Keratinocyte (primary cell): ENCODE measurements around the gene SLC1A4. TPM values are rescaled to one million over a fixed set of nuclear protein-coding genes. Genes with fewer than 3 reads are reported as not detected.
A peak's percentile ranks its signal among the peaks of the same experiment; 100 is the strongest.

ENCODE experiments used
- DNase-seq: peaks from one replicate; pipeline ENCODE4 v3.0.0-alpha.2; 2011; ENCODE audit warnings: low read depth, missing footprints, low spot score
- FAIRE-seq: peaks from 2 replicates; lab custom pipeline; 2011; peaks lifted over from hg19 to GRCh38; lab: Jason Lieb, UNC
- H2AFZ ChIP-seq: 2 replicates; pipeline ENCODE4 v1.6.0; 2012; ENCODE audit warnings: low read length, control low read depth, inconsistent platforms; ENCODE audit not compliant: control insufficient read depth
- H3K27ac ChIP-seq: 2 replicates; pipeline ENCODE4 v1.5.1; 2011; ENCODE audit warnings: low read length; ENCODE audit not compliant: control insufficient read depth, insufficient read depth
- H3K27me3 ChIP-seq: 3 replicates; pipeline ENCODE4 v1.6.0; 2011; ENCODE audit warnings: low read length; ENCODE audit not compliant: control insufficient read depth, insufficient read depth; ENCODE audit errors: extremely low read depth
- H3K36me3 ChIP-seq, 2 experiments: 2 replicates in 1 of 2; 3 replicates in 1 of 2; pipeline ENCODE4 v1.5.1; 2011; ENCODE audit warnings: low read length in 2 of 2, mild to moderate bottlenecking in 1 of 2; ENCODE audit not compliant: control insufficient read depth in 2 of 2, insufficient read depth in 2 of 2; ENCODE audit errors: extremely low read depth in 1 of 2
- H3K4me1 ChIP-seq: 3 replicates; pipeline ENCODE4 v1.5.1; 2011; ENCODE audit warnings: low read length; ENCODE audit not compliant: control insufficient read depth, insufficient read depth; ENCODE audit errors: extremely low read depth
- H3K4me2 ChIP-seq: 3 replicates; pipeline ENCODE4 v1.6.0; 2011; ENCODE audit warnings: low read depth, low read length; ENCODE audit not compliant: control insufficient read depth, insufficient read depth; ENCODE audit errors: extremely low read depth
- H3K4me3 ChIP-seq, 3 experiments: fragments of 200-600 bp in 1 of 3; sonication (generic) in 1 of 3; 2 replicates in 2 of 3; 3 replicates in 1 of 3; pipeline ENCODE4 v1.5.1; 2011 to 2016; ENCODE audit warnings: low read length in 3 of 3, mild to moderate bottlenecking in 3 of 3, control low read depth in 2 of 3, inconsistent platforms in 1 of 3, low read depth in 1 of 3, mixed read lengths in 1 of 3, mixed run types in 1 of 3, moderate library complexity in 1 of 3; ENCODE audit not compliant: control insufficient read depth in 2 of 3, insufficient read depth in 2 of 3; ENCODE audit errors: extremely low read depth in 1 of 3
- H3K79me2 ChIP-seq: 2 replicates; pipeline ENCODE4 v1.6.0; 2012; ENCODE audit warnings: low read length; ENCODE audit not compliant: control insufficient read depth, insufficient read depth
- H3K9ac ChIP-seq: 3 replicates; pipeline ENCODE4 v1.6.0; 2011; ENCODE audit warnings: low read length; ENCODE audit not compliant: control insufficient read depth, insufficient read depth; ENCODE audit errors: extremely low read depth
- H3K9me1 ChIP-seq: 3 replicates; pipeline ENCODE4 v1.6.0; 2011; ENCODE audit warnings: low read length; ENCODE audit not compliant: control insufficient read depth, insufficient read depth; ENCODE audit errors: extremely low read depth
- H3K9me3 ChIP-seq: 2 replicates; pipeline ENCODE4 v1.5.1; 2012; ENCODE audit warnings: low read depth, low read length; ENCODE audit not compliant: control insufficient read depth
- H4K20me1 ChIP-seq: 3 replicates; pipeline ENCODE4 v1.6.0; 2011; ENCODE audit warnings: low read length; ENCODE audit not compliant: control insufficient read depth, insufficient read depth; ENCODE audit errors: extremely low read depth
- EZH2 ChIP-seq: IDR thresholded peaks from one replicate; pipeline ENCODE4 v1.6.1; 2012; ENCODE audit warnings: inconsistent platforms, mild to moderate bottlenecking, low read length, moderate library complexity
- dilution Hi-C: fragments of 300-500 bp; cut with MboI; formaldehyde crosslinking; loops from one replicate; pipeline ENCODE4 v1.7.0; 2020; ENCODE audit warnings: low sequenced_read_pairs; ENCODE audit not compliant: extremely low pct_ligation_motif_present
- polyA plus RNA-seq, 5 experiments: library from polyadenylated mRNA; depleted of rRNA in 3 of 5; stranded (reverse) in 3 of 5; stranded (forward) in 1 of 5; unstranded in 1 of 5; fragments of >200 nt; gene quantifications; 1 replicate in 1 of 5; 2 replicates in 3 of 5; 3 replicates in 1 of 5; pipeline versions ENCODE4 v1.2.1 to v1.2.3, GENCODE V29; 2011 to 2012; ENCODE audit warnings: missing spikeins in 2 of 5, low read depth in 1 of 5, low replicate concordance in 1 of 5
- TF ChIP-seq, protein P1 (sequence below), 3 experiments: IDR thresholded peaks in 1 of 3; conservative IDR thresholded peaks in 1 of 3; optimal IDR thresholded peaks in 1 of 3; 2 replicates in 2 of 3; 3 replicates in 1 of 3; pipeline versions ENCODE3 to v1.5.1; 2011; ENCODE audit warnings: low read length in 3 of 3, mild to moderate bottlenecking in 3 of 3, moderate library complexity in 2 of 3, control low read depth in 1 of 3, inconsistent platforms in 1 of 3; ENCODE audit not compliant: insufficient read depth in 2 of 3; ENCODE audit errors: extremely low read depth in 1 of 3

Gene SLC1A4
- polyA plus RNA-seq, 1 donor (not counting 4 experiments of a cell fraction or from before 2014, with no cell fraction given) = 8.2 TPM

DNA sequence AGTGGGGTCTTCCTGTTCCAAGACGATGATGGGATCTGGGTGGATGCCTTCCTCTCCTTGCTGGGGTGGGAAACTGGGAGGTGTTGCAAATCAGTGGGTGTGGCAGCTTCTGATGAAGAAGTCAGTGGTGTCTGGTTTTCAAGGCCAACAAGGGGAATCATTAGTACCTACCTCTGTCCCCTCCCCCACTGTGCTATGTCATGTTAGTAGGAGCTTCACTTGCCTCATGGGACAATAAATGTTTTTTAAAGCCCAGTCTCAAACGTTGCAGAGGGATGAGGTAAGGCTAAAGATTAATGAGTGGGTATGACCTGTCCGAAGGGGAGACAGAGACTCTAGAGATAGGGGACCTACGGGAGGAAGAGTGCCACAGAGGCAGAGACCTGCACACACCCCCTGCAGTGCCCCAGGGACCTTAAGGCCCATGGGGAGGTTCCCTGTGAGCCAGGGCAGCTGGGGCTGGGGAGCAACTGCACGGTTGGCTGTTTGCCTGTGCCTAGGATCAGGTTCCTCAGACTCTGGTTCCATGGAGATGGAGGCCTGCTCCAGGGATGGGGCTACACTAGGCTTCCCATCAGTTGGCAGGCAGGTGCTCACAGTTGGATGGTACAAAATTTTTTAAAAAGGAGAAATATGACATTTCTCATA is 37.8 kb upstream of the SLC1A4 start:
- Histone ChIP-seq H3K4me1 (peaks cover 42% of the 10 kb centered on the region), H3K9me3 (peaks cover 2% of the 10 kb centered on the region), H3K36me3 (no peaks in the 10 kb centered on the region), H4K20me1 (no peaks in the 10 kb centered on the region), H3K79me2 (no peaks in the 10 kb centered on the region), H3K27me3 (no peaks in the 10 kb centered on the region), H3K9me1 (no peaks in the 10 kb centered on the region), H2AFZ (no peak overlapping the region), H3K4me2 (peak overlapping the region; percentile 88), H3K9ac (no peak overlapping the region), H3K4me3 (no peak overlapping the region), H3K27ac (peak overlapping the region; percentile 92)
- FAIRE-seq (peak; percentile 52), DNase-seq (no peak)
- dilution Hi-C loops = no loop called here
- no peak for TF ChIP-seq EZH2
- TF ChIP-seq, protein P1, sequence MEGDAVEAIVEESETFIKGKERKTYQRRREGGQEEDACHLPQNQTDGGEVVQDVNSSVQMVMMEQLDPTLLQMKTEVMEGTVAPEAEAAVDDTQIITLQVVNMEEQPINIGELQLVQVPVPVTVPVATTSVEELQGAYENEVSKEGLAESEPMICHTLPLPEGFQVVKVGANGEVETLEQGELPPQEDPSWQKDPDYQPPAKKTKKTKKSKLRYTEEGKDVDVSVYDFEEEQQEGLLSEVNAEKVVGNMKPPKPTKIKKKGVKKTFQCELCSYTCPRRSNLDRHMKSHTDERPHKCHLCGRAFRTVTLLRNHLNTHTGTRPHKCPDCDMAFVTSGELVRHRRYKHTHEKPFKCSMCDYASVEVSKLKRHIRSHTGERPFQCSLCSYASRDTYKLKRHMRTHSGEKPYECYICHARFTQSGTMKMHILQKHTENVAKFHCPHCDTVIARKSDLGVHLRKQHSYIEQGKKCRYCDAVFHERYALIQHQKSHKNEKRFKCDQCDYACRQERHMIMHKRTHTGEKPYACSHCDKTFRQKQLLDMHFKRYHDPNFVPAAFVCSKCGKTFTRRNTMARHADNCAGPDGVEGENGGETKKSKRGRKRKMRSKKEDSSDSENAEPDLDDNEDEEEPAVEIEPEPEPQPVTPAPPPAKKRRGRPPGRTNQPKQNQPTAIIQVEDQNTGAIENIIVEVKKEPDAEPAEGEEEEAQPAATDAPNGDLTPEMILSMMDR (optimal IDR thresholded peaks at IDR 0.05 in 1 of 3, IDR thresholded peaks at IDR 0.05 in 1 of 3, conservative IDR thresholded peaks at IDR 0.05 in 1 of 3; ENCODE audit: extremely low read depth in 1 of 3, insufficient read depth in 2 of 3, low read length in 3 of 3) = no peak

DNA sequence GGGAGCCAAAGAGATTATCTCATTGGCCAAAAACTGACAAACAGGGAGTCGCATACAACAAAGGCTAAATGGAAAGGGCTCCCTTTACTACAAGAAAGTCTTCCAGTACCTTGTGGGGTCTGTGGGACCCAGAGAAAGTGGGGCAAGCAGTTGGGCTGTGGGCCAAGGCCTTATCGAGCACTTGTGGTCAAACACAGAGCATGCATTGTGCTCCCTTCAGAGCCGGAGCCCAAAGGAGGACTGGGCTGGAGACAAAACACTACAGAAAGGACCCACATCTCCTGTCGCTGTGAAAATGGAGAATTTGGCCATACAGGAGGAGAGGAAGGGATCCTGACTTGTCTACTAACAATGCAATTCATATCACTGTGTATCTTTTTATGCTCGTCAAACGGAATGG is 37.1 kb upstream of the SLC1A4 start:
- no peak for FAIRE-seq
- TF ChIP-seq, protein P1 (optimal IDR thresholded peaks at IDR 0.05 in 1 of 3, IDR thresholded peaks at IDR 0.05 in 1 of 3, conservative IDR thresholded peaks at IDR 0.05 in 1 of 3; ENCODE audit: extremely low read depth in 1 of 3, insufficient read depth in 2 of 3, low read length in 3 of 3) = no peak
- no peak for TF ChIP-seq EZH2
- Histone ChIP-seq H3K4me2 (no peak overlapping the region), H2AFZ (no peak overlapping the region), H3K79me2 (no peaks in the 10 kb centered on the region), H3K4me3 (no peak overlapping the region), H3K4me1 (peaks cover 35% of the 10 kb centered on the region), H4K20me1 (no peaks in the 10 kb centered on the region), H3K9me1 (no peaks in the 10 kb centered on the region), H3K9ac (no peak overlapping the region), H3K27ac (no peak overlapping the region), H3K36me3 (no peaks in the 10 kb centered on the region), H3K27me3 (no peaks in the 10 kb centered on the region), H3K9me3 (peaks cover 2% of the 10 kb centered on the region)
- dilution Hi-C loops = no loop called here
- no peak for DNase-seq
